Measurements from ENCODE around the gene ABR.

DNA sequence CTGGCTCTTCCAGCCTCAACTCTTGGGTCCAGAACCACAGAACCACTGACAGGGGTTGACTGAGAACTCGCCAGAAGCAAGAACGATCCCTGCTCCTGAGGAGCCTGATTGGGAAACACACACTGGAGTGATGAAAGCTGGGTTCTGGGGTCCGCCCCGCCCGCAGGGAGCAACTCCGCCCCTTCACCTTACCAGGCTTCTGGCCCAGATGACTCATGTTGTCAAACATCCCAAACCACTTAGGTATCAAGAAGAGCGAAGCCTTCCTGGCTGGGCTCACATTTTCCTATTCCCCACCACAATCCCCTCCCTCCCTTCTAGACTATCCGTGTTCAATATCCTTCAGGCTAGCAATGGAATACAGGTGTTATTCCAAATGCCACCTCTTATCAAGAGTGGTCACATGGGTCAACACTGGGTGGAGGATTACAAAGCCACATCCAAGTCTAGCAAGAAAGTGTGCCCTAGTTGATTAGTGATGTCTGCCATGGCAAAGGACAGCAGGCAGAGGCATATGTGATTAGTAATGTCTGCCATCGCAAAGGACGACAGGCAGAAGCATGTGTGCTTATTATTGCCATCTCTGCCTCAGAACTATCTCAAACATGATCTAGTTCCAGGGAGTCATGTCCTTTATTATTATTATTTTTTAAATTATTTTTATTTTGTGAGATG is 112.4 kb downstream of the ABR start:
- no peak for TF ChIP-seq POLR2AphosphoS5 (IDR thresholded peaks at IDR 0.05; ENCODE audit: low read depth)
- TF ChIP-seq, protein P1, sequence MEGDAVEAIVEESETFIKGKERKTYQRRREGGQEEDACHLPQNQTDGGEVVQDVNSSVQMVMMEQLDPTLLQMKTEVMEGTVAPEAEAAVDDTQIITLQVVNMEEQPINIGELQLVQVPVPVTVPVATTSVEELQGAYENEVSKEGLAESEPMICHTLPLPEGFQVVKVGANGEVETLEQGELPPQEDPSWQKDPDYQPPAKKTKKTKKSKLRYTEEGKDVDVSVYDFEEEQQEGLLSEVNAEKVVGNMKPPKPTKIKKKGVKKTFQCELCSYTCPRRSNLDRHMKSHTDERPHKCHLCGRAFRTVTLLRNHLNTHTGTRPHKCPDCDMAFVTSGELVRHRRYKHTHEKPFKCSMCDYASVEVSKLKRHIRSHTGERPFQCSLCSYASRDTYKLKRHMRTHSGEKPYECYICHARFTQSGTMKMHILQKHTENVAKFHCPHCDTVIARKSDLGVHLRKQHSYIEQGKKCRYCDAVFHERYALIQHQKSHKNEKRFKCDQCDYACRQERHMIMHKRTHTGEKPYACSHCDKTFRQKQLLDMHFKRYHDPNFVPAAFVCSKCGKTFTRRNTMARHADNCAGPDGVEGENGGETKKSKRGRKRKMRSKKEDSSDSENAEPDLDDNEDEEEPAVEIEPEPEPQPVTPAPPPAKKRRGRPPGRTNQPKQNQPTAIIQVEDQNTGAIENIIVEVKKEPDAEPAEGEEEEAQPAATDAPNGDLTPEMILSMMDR (IDR thresholded peaks at IDR 0.05; ENCODE audit: insufficient read depth, low read length): no peak
- TF ChIP-seq SPI1 (IDR thresholded peaks at IDR 0.05; ENCODE audit: borderline replicate concordance, low read depth): no peak
- TF ChIP-seq GABPA (IDR thresholded peaks at IDR 0.05; ENCODE audit: low read depth): no peak
- TF ChIP-seq, protein P2, sequence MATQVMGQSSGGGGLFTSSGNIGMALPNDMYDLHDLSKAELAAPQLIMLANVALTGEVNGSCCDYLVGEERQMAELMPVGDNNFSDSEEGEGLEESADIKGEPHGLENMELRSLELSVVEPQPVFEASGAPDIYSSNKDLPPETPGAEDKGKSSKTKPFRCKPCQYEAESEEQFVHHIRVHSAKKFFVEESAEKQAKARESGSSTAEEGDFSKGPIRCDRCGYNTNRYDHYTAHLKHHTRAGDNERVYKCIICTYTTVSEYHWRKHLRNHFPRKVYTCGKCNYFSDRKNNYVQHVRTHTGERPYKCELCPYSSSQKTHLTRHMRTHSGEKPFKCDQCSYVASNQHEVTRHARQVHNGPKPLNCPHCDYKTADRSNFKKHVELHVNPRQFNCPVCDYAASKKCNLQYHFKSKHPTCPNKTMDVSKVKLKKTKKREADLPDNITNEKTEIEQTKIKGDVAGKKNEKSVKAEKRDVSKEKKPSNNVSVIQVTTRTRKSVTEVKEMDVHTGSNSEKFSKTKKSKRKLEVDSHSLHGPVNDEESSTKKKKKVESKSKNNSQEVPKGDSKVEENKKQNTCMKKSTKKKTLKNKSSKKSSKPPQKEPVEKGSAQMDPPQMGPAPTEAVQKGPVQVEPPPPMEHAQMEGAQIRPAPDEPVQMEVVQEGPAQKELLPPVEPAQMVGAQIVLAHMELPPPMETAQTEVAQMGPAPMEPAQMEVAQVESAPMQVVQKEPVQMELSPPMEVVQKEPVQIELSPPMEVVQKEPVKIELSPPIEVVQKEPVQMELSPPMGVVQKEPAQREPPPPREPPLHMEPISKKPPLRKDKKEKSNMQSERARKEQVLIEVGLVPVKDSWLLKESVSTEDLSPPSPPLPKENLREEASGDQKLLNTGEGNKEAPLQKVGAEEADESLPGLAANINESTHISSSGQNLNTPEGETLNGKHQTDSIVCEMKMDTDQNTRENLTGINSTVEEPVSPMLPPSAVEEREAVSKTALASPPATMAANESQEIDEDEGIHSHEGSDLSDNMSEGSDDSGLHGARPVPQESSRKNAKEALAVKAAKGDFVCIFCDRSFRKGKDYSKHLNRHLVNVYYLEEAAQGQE (IDR thresholded peaks at IDR 0.05; ENCODE audit: insufficient replicate concordance, low read depth): no peak

All from HL-60 (cell line).